BE2C (cell line): Measurements from ENCODE around the gene PLXNC1.

Source experiments
- DNase-seq: peaks from one replicate; pipeline ENCODE4 v3.0.0-alpha.2; 2020
- H3K27me3 ChIP-seq: fragments of 250-450 bp; sonication (Bioruptor Pico); 2 replicates; pipeline ENCODE4 v1.5.1; 2020; ENCODE audit warnings: mild to moderate bottlenecking
- H3K36me3 ChIP-seq: fragments of 250-450 bp; sonication (Bioruptor Pico); 2 replicates; pipeline ENCODE4 v1.5.1; 2020; ENCODE audit warnings: mild to moderate bottlenecking
- H3K4me1 ChIP-seq: fragments of 250-450 bp; sonication (Bioruptor Pico); 2 replicates; pipeline ENCODE4 v1.5.1; 2020
- H3K4me3 ChIP-seq: 2 replicates; pipeline ENCODE4 v1.5.1; 2011; ENCODE audit warnings: low read depth, low read length
- H3K9me3 ChIP-seq: fragments of 250-450 bp; sonication (Bioruptor Pico); 2 replicates; pipeline ENCODE4 v1.5.1; 2020
- TF ChIP-seq, protein P1 (sequence below): IDR thresholded peaks from 2 replicates; pipeline ENCODE4 v1.5.1; 2012; ENCODE audit warnings: mild to moderate bottlenecking, low read depth, low read length

Gene PLXNC1

DNA sequence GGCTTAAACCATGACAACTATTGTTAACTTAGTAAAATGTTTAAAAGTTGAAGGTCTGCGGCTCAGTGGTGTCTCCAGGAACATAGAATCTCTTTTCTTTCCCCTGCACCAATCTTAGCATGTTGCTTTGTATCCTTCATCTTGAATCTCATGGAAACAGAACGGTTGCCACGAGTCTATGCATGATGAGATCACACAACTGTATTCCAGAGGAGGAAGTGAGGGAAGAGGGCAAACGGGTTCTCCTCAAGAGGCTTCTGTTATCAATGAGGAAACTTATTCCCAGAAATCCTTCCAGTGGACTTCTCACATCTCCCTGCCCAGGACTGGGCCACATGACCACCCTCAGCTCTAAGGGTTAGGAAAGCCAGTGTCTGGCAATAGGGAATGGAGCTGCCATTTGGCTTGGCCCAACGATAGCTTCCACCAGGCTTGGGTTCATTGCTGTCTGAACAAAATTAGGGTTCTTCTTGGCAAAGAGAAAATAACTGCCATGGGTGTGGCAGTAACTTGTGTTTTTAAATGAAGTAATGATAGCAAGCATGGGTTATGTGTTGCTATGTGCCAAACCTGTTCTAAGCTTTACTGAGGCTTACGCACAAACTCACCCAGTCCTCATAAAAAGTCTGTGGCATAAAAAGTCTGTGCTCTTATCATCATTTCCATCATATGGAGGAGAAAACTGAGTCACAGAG is 17.4 kb downstream of the PLXNC1 start:
- peaks cover 4% of the 10 kb centered on the region; the same call in 1 of the 2 replicates for H3K27me3 ChIP-seq
- H3K9me3 ChIP-seq: no peaks in the 10 kb centered on the region
- H3K4me3 ChIP-seq: no peak overlapping the region
- DNase-seq: no peak
- TF ChIP-seq, protein P1, sequence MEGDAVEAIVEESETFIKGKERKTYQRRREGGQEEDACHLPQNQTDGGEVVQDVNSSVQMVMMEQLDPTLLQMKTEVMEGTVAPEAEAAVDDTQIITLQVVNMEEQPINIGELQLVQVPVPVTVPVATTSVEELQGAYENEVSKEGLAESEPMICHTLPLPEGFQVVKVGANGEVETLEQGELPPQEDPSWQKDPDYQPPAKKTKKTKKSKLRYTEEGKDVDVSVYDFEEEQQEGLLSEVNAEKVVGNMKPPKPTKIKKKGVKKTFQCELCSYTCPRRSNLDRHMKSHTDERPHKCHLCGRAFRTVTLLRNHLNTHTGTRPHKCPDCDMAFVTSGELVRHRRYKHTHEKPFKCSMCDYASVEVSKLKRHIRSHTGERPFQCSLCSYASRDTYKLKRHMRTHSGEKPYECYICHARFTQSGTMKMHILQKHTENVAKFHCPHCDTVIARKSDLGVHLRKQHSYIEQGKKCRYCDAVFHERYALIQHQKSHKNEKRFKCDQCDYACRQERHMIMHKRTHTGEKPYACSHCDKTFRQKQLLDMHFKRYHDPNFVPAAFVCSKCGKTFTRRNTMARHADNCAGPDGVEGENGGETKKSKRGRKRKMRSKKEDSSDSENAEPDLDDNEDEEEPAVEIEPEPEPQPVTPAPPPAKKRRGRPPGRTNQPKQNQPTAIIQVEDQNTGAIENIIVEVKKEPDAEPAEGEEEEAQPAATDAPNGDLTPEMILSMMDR: no peak
- no peaks in the 10 kb centered on the region for H3K4me1 ChIP-seq
- H3K36me3 ChIP-seq: no peaks in the 10 kb centered on the region

- Histone ChIP-seq H3K4me3 (no peak overlapping the region), H3K9me3 (no peaks in the 10 kb centered on the region), H3K4me1 (no peaks in the 10 kb centered on the region), H3K27me3 (peaks cover 4% of the 10 kb centered on the region; the same call in 1 of the 2 replicates), H3K36me3 (no peaks in the 10 kb centered on the region)
- DNase-seq: no peak
- TF ChIP-seq, protein P1: no peak
These were observed 18.8 kb downstream of the PLXNC1 start for GRCh38 chr12:94167071-94167755.

- peaks cover 4% of the 10 kb centered on the region; the same call in 1 of the 2 replicates for H3K27me3 ChIP-seq
- no peaks in the 10 kb centered on the region for H3K4me1 ChIP-seq
- no peak overlapping the region for H3K4me3 ChIP-seq
- no peaks in the 10 kb centered on the region for H3K36me3 ChIP-seq
- H3K9me3 ChIP-seq: no peaks in the 10 kb centered on the region
- DNase-seq: no peak
- TF ChIP-seq, protein P1: no peak
These were observed 19.5 kb downstream of the PLXNC1 start for GRCh38 chr12:94167756-94168416.

GRCh38 chr12:94169495-94169894 is 21.1 kb downstream of the PLXNC1 start:
- no peaks in the 10 kb centered on the region for H3K4me1 ChIP-seq
- no peak overlapping the region for H3K4me3 ChIP-seq
- peaks cover 4% of the 10 kb centered on the region; the same call in 1 of the 2 replicates for H3K27me3 ChIP-seq
- DNase-seq: no peak
- no peaks in the 10 kb centered on the region for H3K9me3 ChIP-seq
- TF ChIP-seq, protein P1: no peak
- H3K36me3 ChIP-seq: no peaks in the 10 kb centered on the region

GRCh38 chr12:94169966-94170689 is 21.8 kb downstream of the PLXNC1 start:
- Histone ChIP-seq H3K27me3 (peaks cover 4% of the 10 kb centered on the region; the same call in 1 of the 2 replicates), H3K36me3 (no peaks in the 10 kb centered on the region), H3K4me1 (no peaks in the 10 kb centered on the region), H3K4me3 (no peak overlapping the region), H3K9me3 (no peaks in the 10 kb centered on the region)
- DNase-seq: no peak
- TF ChIP-seq, protein P1: no peak
